GM12874 (cell line): Measurements from ENCODE around the gene GLOD4.

Experiments
- TF ChIP-seq, protein P1 (sequence below): IDR thresholded peaks from 2 replicates; pipeline ENCODE4 v1.5.1; 2011; ENCODE audit warnings: low read depth, mild to moderate bottlenecking, control low read depth, low read length, moderate library complexity; ENCODE audit not compliant: insufficient read depth

The GLOD4 gene

GRCh38 chr17:732902-733720 lies 49.0 kb downstream of the GLOD4 start:
- TF ChIP-seq, protein P1, sequence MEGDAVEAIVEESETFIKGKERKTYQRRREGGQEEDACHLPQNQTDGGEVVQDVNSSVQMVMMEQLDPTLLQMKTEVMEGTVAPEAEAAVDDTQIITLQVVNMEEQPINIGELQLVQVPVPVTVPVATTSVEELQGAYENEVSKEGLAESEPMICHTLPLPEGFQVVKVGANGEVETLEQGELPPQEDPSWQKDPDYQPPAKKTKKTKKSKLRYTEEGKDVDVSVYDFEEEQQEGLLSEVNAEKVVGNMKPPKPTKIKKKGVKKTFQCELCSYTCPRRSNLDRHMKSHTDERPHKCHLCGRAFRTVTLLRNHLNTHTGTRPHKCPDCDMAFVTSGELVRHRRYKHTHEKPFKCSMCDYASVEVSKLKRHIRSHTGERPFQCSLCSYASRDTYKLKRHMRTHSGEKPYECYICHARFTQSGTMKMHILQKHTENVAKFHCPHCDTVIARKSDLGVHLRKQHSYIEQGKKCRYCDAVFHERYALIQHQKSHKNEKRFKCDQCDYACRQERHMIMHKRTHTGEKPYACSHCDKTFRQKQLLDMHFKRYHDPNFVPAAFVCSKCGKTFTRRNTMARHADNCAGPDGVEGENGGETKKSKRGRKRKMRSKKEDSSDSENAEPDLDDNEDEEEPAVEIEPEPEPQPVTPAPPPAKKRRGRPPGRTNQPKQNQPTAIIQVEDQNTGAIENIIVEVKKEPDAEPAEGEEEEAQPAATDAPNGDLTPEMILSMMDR: no peak

DNA sequence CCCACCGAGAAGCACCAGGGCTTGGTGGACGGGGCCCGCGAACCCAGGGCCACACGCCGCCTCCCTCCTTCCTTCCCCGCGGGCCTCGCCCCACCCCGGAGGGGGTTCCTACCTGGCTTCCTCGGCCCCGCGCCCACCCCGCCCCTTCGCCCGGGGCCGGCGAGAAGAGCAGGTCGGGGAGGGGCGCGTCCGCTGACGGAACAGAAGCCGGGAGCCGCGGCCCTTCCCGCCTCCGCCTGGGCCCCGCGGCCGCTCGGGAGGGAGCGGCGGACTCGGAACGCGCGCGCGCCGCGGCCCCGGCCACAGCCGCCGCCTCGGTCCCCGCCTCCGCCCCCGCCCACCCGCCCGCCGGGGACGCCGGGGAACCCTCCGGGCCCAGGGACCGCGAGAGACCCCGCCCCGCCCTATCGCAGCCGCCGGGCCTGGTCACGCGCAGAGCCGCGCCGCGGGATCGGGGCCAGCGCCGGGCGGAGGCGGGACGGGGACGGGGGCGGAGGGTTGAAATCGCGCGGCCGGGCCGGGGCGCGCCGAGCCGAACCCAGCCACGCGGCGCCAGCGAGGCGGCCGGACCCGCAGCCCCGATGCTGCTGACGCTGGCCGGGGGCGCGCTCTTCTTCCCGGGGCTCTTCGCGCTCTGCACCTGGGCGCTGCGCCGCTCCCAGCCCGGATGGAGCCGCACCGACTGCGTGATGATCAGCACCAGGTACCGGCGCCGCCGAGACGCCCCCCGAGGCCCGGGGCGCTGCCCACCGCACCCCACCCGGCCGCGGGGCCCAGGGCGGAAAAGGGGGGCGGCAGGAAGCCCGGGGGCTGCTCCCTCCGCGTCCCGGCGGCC lies 49.8 kb downstream of the GLOD4 start, which contains the start of gene TLCD3A:
Gene TLCD3A, plus strand, starts transcription at position 530 of the 835 bp plus-strand sequence. Its CDS starts 52 bp downstream, at position 582.
- TF ChIP-seq, protein P1: no peak

DNA sequence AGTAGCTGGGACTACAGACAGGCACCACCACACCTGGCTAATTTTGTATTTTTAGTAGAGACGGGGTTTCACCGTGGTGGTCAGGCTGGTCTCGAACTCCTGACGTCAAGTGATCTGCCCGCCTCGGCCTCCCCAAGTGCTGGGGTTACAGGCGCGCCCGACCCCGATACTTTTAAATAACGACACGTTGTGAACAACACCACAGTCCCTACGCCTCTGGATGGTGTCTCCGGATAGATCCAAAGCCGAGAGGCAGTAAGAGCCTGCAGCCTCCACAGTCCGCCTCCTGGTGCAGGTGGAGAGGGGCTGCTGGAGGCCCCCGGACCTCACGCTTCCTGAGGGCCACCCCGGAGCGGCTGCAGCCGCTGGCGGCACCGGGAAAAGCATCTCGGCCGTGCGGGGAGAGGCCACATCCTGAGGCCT lies 50.4 kb downstream of the GLOD4 start:
- TF ChIP-seq, protein P1: no peak

- TF ChIP-seq, protein P1: no peak
Measured at GRCh38 chr17:728911-729310, 53.2 kb downstream of the GLOD4 start.

DNA sequence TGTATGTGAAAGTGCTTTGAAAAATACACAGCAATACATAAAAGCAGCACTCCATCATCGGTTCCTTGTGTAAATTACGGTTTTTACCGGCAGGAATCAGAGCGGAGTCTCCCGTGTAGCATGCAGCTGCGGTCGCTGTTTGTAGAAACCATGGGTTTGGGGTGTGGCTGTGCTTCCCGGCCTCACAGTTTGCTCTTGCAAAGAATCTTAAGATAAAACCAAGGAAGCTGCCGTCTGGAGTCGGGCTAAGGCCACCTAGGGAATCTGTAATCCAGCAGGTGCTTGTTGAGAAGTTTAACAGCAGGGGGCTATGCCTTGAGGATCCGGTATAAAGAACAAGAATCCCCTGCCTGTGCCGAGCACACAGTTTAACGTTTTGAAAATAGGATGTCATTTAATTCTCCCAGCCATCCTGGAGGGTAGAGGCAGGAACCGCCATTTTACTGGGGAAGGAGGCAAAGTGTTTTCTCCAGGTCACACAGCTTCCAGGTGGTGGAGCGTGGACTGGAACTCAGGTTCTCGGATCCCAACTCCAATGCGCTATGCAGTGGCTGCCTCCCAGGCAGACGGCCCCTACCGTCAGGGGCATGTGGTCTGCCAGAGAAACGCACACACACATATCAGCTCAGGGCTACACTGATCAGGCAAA lies 55.7 kb downstream of the GLOD4 start:
- TF ChIP-seq, protein P1: no peak

DNA sequence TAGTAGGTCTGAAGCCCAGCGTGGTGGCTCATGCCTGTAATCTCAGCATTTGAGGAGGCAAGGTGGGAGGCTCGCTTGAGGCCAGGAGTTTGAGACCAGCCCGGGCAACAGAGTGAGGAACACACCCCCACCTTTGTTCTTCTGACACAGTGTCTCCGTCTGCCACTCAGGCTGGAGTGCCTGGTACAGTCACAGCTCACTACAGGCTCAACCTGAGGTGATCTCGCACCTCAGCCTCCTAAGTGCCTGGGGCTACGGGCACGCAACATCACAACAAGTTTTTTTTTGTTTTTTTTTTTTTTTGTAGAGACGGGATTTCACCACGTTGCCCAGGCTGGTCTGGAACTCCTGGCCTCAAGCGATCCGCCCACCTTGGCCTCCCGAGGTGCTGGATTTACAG lies 56.3 kb downstream of the GLOD4 start:
- TF ChIP-seq, protein P1: no peak

DNA sequence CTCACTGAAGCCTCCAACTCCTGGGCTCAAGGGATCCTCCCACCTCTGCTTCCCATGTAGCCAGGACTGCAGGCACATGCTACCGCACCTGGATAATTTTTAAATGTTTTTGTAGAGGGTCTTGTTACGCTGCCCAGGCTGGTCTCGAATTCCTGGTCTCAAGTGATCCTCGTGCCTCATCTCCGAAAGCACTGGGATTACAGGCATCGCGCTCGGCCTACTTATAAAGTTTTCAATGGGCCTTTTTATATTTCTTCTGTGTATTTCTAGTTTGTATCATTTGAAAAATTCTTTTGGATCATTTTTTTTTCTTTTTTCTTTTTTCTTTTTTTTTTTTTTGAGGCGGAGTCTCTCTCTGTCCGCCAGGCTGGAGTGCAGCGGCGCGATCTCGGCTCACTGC lies 57.0 kb downstream of the GLOD4 start:
- TF ChIP-seq, protein P1: no peak
